Renal cortical epithelial cell (primary cell): ENCODE data around the gene GSTM1. TPM values are rescaled to one million over a fixed set of nuclear protein-coding genes. Genes with fewer than 3 reads are reported as not detected.

Experiments
- DNase-seq: peaks from one replicate; pipeline ENCODE4 v3.0.0-alpha.2; 2011; ENCODE audit warnings: low read depth
- total RNA-seq: library from RNA; depleted of rRNA; stranded (reverse); fragments of >200 nt; gene quantifications from 2 replicates; pipeline ENCODE4 v1.2.3, GENCODE V29; 2014

Gene GSTM1
- total RNA-seq: 8.0 and 15.1 TPM in 2 replicates

DNA sequence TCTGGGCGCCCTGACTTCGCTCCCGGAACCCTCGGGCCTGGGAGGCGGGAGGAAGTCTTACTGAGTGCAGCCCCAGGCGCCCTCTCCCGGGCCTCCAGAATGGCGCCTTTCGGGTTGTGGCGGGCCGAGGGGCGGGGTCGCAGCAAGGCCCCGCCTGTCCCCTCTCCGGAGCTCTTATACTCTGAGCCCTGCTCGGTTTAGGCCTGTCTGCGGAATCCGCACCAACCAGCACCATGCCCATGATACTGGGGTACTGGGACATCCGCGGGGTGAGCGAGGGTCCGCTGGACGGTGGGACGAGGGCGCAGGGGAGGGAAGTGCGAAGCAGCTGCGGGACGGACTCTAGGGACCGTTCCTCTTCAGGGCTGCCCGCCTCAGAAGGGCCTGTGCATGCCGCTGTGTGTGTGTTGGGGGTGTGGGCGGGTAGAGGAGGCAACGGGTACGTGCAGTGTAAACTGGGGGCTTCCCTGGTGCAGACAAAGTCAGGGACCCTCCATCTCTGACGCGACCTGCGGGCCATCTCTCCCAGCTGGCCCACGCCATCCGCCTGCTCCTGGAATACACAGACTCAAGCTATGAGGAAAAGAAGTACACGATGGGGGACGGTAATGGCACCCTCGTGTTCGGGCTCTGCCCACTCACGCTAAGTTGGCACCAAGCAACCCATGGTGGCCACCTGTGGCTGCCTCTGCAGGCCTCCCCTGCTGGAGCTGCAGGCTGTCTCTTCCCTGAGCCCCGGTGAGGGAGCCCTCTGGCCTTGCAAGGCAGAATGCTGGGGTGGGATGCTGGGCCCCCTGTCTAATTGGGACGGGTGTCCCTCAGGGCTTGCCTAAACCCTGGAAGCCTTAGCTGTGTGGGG lies at the start of gene GSTM1:
Gene GSTM1 (plus strand): TSS at position 177 of the 859 bp plus-strand sequence. CDS start 57 bp downstream, at position 234.
- DNase-seq: no peak

DNA sequence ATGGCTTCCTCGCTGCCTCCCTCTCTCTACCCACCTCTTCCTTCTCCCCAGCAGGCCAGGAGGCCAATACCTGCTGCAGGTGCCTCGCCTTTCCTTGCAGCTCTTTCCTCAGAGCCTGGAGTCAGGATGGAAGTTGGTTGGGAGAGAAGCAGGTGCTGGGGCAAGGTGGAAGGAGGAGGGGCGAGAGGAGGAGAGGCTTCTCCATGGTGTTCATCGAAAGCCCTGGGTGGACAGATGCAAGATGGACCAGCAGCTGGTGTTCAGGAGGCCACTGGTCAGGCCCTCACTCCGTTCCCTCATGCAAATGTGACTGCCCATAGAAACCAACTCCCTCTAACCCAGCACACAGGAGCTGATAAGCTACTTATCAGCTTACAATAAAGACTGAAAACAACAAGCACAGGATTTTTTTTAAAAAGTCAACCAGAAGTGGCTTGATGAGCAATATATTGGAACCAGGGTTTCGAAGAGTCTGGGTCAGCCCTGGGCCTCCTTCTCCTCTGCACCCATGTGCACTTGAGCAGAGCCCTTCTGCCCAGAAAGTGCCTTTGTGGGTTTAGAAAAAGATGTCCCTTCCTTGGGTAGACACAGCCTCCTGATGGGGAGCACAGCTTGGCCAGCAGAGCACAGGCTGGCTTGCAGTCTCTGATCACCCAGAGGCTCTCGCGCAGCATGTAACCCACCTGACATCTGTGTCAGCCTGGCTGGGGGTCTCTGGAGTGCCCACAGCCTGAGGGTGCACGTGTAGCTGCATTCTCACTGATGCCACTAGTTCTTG lies 48.4 kb upstream of the GSTM1 start:
- no peak for DNase-seq

DNA sequence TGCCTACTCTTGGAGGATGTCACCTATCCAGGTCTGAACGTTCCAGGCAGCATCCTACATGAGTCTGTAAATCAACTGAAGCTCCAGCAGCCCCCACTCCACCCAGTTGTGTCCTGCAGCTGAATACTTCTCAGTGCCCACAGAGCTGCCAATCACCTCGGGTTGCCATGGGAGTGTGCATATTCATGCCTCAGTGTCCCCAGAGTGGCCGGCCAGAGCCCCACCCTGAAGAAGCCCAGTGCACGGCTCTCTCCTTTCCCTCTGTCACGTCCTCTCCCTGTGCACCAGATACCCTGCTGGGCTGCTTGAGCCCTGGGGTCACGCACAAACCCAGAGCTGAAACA lies 47.8 kb upstream of the GSTM1 start:
- no peak for DNase-seq

DNA sequence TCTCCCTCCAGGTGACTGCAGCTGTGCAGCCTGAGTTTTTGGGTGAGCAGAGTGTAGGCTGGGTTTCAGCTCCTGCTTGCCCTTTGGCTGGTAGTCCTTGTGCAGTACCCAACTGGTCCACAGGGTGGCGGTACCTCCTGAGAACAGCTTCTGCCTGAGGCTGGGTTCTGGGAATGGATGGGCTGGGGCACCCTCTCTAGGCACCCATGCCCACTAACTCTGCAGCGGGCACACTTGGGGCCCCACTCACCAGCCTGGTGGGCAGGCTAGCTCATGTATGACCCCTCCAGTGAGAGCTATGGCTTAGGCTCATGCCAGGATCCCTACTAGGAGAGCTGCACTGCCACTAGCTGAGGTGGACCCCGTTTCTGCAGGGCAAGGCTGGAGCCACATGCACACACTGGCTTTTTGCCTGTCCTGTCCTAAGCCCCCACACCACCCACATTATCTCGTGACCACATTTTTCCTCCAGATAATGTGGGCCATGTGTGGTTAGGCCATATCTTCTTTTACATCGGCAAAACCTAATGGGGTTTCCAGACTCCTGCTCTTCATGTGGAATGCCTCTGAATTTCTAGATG lies 47.2 kb upstream of the GSTM1 start:
- DNase-seq: peak; percentile 35

DNA sequence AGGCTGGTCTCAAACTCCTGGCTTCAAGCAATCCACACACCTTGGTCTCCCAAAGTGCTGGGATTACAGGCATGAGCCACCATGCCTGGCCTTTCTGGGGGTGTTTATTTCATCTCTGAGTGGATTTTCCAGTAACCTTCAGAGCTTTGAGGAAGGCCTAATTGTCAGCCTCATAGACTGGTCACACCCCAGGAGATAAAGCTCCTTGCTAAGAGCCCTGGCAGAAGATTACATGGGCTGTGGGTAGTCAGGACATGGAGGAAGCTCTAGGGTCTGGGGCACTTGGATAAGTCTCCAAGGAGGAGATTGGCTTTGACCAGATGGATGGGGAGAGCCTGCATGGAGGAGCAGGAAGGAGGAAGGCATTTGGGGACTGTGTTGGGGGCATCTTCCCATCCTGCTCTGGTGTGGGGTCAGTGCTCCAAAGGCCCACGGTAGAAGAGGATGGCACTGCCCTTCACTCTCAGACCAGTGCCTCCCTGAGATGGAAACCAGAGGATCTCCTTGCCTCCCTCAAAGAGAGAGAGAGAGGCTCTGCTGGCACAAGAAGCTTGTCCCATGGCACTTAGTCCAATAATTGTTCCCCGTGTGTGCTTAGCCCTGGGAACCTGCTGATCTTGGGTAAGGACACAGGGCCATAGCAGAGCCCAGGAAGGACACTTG lies 46.4 kb upstream of the GSTM1 start:
- no peak for DNase-seq

DNA sequence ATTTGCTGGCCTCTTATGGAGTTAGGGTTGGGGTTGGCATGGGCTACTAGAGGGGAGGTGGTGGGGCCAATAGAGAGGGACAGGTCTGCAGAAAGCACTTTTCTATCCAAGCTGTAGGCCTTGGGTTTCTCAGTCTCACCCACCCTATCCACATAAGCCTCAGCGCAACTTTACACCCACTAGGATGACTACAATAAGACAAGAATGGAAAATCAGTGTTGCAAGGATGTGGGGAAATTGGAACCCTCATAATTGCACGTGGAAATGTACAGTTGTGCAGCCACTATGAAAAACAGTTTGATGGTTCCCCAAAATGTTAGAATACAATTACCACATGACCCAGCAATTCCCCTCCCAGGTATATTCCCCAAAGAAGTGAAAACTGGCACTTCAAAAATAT lies 45.8 kb upstream of the GSTM1 start:
- no peak for DNase-seq

DNA sequence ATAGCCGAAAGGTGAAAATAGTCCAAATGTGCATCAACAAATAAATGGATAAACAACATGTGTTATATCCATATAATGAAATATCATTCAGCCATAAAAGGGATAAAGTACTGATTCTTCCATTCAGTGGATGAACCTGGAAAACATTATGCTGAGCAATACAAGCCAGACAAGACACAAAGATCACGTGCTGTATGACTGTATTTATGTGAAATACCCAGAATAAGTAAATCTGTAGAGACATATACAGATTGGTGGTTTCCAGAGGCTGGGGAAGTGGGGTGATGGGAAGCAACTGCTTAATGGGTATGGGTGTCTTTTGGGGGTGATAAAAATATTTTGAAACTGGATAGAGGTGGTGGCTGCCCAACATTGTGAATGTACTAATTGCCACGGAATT lies 45.0 kb upstream of the GSTM1 start:
- no peak for DNase-seq

DNA sequence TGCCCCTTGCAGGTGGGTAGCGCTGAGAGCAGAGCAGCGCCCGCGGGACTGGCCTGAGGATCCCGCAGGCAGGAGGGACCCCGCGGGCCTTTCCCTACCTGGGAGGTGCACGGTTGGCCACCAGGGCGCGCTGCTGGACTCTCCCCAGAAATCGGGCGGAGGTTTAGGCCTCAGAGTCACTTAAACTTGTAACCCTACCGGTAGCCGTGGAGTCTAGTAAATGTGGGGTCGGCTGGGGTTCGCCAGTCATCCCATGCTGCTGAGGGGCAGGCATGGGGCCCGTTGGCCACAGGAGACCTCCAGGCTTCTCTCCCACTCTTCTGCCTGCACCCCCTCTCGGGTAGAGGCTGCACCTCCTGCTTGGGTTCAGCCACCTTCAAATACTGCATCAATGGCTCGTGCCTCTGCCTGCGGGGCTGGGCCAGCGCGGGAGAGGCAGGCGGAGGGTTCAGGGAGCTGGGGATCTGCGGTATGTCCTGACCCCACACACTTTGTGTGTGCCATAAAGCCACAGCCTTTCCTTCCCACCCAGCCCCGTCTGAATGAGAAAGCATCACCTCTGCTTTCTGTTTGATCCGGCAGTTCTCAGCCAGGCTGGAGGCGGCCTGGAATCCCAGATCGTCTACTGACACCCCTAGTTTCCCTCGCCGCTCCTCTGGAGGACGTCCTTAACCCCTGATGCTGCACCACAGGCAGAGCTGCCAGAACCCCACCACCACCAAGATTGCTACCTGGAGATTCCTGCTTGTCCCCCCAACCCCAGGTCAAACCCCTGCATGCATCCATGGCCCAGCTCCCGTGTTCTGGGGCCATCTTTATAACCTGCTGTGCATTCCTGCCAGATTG lies 44.0 kb upstream of the GSTM1 start:
- no peak for DNase-seq

DNA sequence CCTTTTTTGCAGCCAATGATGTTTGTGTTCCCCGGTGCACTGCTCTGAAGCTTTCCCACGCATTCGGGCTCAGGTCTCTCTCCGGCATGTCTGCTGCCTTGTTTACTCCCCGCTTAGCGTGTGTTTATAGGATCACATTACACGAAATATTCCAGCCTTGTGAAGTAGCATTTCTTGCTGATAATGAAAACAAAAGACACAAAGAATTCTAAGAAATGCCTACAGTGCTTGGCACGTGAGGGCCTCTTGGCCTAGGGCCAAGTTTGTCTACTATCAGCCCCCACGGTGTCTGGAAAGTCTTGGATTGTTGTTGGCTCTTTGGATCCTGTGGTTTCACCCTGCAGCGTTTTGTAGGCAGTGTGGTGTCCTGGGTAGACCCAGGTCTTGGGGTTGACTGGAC lies 42.9 kb upstream of the GSTM1 start:
- DNase-seq: no peak

DNA sequence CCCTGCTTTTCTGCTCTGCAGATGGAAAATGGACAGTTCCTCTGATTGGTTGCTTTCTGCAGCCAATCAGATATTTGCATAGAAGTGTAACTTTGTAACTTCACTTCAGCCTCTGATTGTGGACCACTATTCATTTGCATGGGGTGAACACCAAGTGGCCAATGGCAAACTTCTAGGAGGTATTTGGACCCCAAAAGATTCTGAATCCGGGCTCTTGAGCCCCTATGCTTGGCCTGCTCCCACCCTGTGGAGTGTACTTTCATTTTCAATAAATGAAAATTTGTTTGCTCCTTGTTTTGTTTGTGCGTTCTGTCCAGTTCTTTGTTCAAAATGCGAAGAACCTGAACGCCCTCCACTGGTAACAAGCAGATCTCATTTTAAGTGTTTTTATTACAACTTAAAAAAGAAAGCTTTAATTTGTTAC lies 38.1 kb upstream of the GSTM1 start:
- DNase-seq: peak; percentile 30

DNA sequence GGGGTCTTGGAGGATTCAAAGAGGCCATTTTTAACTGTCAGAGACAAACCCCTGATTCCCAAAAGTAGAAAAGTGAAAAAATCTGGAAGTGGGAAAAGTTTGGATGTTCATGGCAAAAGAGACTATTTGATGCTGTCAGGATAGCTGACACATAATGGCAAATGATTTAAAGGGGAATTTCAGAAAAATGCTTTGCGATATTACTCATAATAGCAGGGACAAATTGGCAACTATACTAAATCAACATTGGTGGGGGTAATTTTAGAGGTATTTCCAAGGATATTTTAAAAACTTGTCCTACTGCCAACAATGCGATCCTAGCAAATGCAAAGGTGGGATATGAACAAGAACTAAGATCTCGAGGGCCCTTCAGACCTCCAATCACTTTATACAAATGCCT lies 37.0 kb upstream of the GSTM1 start:
- no peak for DNase-seq

DNA sequence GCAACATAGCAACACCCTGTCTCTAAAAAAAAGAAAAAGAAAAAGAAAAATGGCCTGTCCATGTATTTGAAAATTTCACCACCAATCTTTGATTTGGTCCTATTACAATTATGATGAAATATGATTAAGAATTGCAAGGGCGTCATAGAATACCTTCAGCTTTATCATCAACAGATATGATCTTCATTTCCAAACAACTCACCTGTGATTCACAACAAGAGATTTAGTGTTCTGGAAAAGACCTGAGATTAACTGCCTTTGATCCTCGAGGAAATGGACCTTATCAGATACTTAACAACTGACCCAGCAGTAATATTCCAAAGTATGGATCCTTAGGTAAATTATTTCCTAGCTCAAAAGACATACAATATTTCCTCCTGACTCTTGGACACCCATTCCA lies 35.2 kb upstream of the GSTM1 start:
- DNase-seq: no peak

DNA sequence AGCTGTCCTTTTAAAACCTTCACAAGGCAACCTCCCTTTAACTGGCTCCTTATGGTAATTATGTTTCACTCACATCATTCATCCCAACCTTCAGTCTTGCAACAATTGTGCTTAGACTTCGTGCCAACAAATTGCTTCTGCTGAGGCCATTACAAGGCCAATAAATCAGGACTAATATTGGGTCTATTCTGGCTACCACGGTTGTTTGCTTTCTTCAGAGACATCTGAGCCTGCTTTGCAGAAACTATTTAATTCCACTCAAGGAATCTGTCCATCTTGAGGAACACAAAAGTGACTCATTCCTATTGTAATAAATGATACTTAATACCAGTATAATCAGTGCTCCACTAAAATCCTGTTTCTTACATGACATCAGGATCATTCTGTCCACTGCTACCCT lies 34.3 kb upstream of the GSTM1 start:
- no peak for DNase-seq

DNA sequence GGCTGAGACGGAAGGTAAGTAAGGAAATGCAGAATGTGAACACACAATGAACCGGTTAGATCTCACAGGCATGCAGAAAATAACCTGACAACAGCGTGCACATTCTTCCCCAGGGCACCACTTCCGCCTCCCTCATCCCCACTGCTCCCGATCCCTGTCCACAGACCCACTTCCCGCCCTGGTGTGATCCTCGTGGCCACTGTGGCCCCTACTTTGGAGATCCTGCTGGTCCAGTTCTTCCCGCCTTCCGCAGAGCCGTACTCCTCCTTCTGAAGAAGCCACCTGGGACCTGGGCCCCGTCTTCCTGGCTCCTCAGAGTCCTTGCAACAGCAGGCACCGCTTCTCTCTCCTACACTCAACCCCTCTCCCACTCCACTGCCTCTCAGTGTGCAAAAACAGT lies 33.1 kb upstream of the GSTM1 start:
- DNase-seq: no peak

DNA sequence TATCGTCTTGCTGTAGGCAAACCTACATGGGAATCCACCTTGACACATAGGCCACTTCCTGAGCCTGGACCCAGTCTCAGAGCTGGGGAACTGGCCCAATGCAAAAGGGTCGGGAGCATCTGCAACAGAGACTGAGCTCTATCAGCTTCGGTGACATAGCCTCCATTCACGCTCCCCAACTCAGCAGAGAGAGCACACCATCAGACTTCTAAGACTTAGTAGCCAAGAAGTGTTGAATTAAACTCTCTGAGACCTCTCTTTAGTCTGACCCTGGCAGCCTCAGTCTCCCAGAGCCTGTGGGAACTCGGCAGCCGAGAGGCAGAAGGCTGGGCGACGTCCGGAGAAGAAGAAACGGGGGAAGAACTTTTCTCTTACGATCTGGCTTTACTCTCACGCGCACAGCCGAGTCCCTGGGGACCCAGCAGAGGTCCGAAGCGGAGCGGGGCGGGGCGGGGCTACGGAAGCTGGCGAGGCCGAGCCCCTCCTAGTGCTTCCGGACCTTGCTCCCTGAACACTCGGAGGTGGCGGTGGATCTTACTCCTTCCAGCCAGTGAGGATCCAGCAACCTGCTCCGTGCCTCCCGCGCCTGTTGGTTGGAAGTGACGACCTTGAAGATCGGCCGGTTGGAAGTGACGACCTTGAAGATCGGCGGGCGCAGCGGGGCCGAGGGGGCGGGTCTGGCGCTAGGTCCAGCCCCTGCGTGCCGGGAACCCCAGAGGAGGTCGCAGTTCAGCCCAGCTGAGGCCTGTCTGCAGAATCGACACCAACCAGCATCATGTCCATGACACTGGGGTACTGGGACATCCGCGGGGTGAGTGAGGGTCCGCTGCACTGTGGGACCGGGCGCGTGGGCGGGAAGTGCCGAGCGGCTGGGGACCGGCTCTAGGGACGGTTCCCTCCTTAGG lies 31.8 kb upstream of the GSTM1 start, which contains the start of gene GSTM4:
Gene GSTM4 (plus strand): TSS at position 485 of the 905 bp plus-strand sequence. CDS start 291 bp downstream, at position 776.
- peak; percentile 33 for DNase-seq

DNA sequence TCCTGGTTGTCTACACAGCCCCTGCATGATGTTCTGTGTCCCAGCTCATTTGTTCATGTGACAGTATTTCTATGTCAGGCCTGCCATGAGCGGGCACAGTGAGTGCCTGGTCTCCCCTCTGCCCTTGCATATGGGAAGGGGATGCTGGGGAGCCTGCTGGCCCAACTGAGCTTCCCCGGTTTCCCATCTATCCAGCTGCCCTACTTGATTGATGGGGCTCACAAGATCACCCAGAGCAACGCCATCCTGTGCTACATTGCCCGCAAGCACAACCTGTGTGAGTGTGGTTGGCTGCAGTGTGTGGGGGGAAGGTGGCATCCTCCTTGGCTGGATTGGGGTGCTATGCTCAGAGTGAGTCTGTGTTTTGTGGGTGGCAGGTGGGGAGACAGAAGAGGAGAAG lies 30.2 kb upstream of the GSTM1 start:
- DNase-seq: no peak

DNA sequence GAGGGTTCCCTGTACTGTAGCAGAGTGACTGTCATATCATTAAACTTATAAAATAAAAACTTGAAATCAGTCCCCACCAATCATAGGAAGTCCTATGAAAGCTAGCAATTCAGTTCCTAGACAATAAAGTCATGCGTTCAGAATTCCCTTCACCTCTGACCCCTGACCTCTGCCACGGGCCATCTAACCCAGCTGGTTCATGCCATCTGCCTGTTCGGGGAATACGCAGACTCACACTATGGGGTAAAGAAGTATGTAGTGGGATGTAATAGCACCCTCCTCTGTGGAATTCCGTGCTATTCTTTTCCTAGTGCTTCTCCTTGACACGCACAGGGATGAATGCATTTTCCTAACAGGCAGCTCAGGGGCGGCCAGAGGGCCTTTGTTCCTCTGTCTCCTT lies 29.6 kb upstream of the GSTM1 start:
- no peak for DNase-seq

DNA sequence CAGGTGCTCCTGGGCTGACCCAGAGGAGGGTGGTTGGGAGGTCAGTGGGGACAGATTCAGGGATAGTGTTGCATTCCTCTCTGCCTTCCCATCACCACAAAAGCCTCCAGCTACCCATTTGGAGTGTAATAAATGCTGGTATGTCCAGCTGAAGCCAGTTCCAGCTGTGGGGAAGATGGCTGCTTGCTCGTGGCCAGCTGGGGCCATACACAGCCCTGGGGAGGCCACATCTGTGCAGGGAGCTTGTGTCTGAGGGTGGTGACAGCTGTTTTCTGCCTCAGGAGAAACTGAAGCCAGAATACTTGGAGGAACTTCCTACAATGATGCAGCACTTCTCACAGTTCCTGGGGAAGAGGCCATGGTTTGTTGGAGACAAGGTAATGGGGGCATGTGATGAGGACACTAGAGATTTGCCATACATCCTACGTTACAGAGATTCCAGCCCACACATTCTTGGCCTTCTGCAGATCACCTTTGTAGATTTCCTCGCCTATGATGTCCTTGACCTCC lies 29.0 kb upstream of the GSTM1 start:
- DNase-seq: no peak

DNA sequence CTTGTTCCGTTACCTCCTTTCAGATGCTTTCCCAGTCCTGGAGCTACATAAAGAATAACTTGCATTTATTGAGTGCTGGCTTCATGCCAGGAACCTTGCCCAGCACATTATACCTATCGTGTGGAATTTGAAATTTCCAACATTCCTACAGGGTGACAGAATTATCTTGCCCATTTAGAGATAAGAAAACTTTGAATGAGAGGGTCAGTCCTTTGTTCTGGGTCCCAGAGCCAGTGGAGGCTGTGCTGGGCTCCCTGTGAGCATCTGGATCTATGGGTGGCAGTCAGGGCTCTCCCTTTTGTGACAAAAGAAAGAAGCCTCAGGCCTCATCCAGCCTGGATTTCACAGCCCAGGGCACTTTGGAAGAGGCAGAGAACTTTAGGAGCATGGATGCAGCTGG lies 28.5 kb upstream of the GSTM1 start:
- DNase-seq: peak; percentile 44
